G401 (cell line): ENCODE measurements around the gene OR52W1. TPM values are rescaled to one million over a fixed set of nuclear protein-coding genes. Genes with fewer than 3 reads are reported as not detected.

Experiments
- DNase-seq: peaks from one replicate; pipeline ENCODE4 v3.0.0-alpha.2; 2015; ENCODE audit warnings: low spot score
- in situ Hi-C: cut with HindIII; loops from 2 replicates; pipeline ENCODE4 v1.10.0; 2016; ENCODE audit warnings: low sequenced_read_pairs, mixed read lengths
- total RNA-seq: library from RNA; depleted of rRNA; stranded (reverse); fragments of >200 nt; shearing (Covaris generic); gene quantifications from 2 replicates; pipeline ENCODE4 v1.2.3, GENCODE V29; 2014

Gene OR52W1
- total RNA-seq, 1 experiment from 2014 or later = not detected

- in situ Hi-C loops = no loop called here
- no peak for DNase-seq
Measured at GRCh38 chr11:6214530-6214929, 15.5 kb downstream of the OR52W1 start.

GRCh38 chr11:6216501-6216900 is 17.5 kb downstream of the OR52W1 start:
- in situ Hi-C loops = no loop called here

GRCh38 chr11:6217722-6218121 is 18.7 kb downstream of the OR52W1 start:
- DNase-seq = no peak
- in situ Hi-C loops = no loop called here

More at GRCh38 chr11:6216501-6216900, 17.5 kb downstream of the OR52W1 start:
- no peak for DNase-seq

- in situ Hi-C loops = no loop called here
- DNase-seq = no peak
Measured at GRCh38 chr11:6219359-6219758, 20.3 kb downstream of the OR52W1 start.

- no peak for DNase-seq
- in situ Hi-C loops = no loop called here
Measured at GRCh38 chr11:6223854-6224253, 24.8 kb downstream of the OR52W1 start.

GRCh38 chr11:6224421-6224820 is 25.4 kb downstream of the OR52W1 start:
- in situ Hi-C loops = no loop called here
- DNase-seq = no peak

GRCh38 chr11:6225024-6225423 is 26.0 kb downstream of the OR52W1 start:
- no peak for DNase-seq
- in situ Hi-C loops = no loop called here

GRCh38 chr11:6225896-6226295 is 26.9 kb downstream of the OR52W1 start:
- DNase-seq = no peak
- in situ Hi-C loops = no loop called here

- no peak for DNase-seq
- in situ Hi-C loops = no loop called here
Measured at GRCh38 chr11:6228520-6228919, 29.5 kb downstream of the OR52W1 start.

- in situ Hi-C loops = no loop called here
- no peak for DNase-seq
Measured at GRCh38 chr11:6229911-6230310, 30.9 kb downstream of the OR52W1 start.

- no peak for DNase-seq
- in situ Hi-C loops = no loop called here
Measured at GRCh38 chr11:6232899-6233298, 33.9 kb downstream of the OR52W1 start.

GRCh38 chr11:6233984-6234386 is 35.0 kb downstream of the OR52W1 start:
- in situ Hi-C loops = no loop called here

GRCh38 chr11:6234387-6235107 is 35.5 kb downstream of the OR52W1 start, which contains the start of gene FHIP1B:
TSS of gene FHIP1B (minus strand) at chr11:6234636. CDS start at chr11:6224516, 10,120 bp downstream.
- DNase-seq = peak; percentile 100
- in situ Hi-C loops = no loop called here

More at GRCh38 chr11:6233984-6234386, 35.0 kb downstream of the OR52W1 start:
- no peak for DNase-seq

- no peak for DNase-seq
- in situ Hi-C loops = no loop called here
Measured at GRCh38 chr11:6237266-6237665, 38.2 kb downstream of the OR52W1 start.

GRCh38 chr11:6237761-6238302 is 38.8 kb downstream of the OR52W1 start:
- in situ Hi-C loops = no loop called here
- no peak for DNase-seq

- DNase-seq = no peak
- in situ Hi-C loops = no loop called here
Measured at GRCh38 chr11:6238902-6239301, 39.9 kb downstream of the OR52W1 start, which contains the start of gene CNGA4. TSS of gene CNGA4 (plus strand) at chr11:6239089. CDS start at chr11:6239207, 118 bp downstream.

GRCh38 chr11:6240139-6240538 is 41.1 kb downstream of the OR52W1 start:
- in situ Hi-C loops = no loop called here
- no peak for DNase-seq

- no peak for DNase-seq
- in situ Hi-C loops = no loop called here
Measured at GRCh38 chr11:6240781-6241180, 41.8 kb downstream of the OR52W1 start.

GRCh38 chr11:6241316-6241715 is 42.3 kb downstream of the OR52W1 start:
- no peak for DNase-seq
- in situ Hi-C loops = no loop called here

GRCh38 chr11:6245536-6245935 is 46.5 kb downstream of the OR52W1 start:
- in situ Hi-C loops = no loop called here
- no peak for DNase-seq

- in situ Hi-C loops = no loop called here
- no peak for DNase-seq
Measured at GRCh38 chr11:6248248-6248647, 49.2 kb downstream of the OR52W1 start.
